NCI-H1048 (cell line): ENCODE results near the gene TOR4A.
A peak's percentile ranks its signal among the peaks of the same experiment; 100 is the strongest.

ENCODE experiments used
- DNase-seq: peaks from one replicate; lab custom pipeline; 2025; lab: John Stamatoyannopoulos, UW

The TOR4A gene

DNA sequence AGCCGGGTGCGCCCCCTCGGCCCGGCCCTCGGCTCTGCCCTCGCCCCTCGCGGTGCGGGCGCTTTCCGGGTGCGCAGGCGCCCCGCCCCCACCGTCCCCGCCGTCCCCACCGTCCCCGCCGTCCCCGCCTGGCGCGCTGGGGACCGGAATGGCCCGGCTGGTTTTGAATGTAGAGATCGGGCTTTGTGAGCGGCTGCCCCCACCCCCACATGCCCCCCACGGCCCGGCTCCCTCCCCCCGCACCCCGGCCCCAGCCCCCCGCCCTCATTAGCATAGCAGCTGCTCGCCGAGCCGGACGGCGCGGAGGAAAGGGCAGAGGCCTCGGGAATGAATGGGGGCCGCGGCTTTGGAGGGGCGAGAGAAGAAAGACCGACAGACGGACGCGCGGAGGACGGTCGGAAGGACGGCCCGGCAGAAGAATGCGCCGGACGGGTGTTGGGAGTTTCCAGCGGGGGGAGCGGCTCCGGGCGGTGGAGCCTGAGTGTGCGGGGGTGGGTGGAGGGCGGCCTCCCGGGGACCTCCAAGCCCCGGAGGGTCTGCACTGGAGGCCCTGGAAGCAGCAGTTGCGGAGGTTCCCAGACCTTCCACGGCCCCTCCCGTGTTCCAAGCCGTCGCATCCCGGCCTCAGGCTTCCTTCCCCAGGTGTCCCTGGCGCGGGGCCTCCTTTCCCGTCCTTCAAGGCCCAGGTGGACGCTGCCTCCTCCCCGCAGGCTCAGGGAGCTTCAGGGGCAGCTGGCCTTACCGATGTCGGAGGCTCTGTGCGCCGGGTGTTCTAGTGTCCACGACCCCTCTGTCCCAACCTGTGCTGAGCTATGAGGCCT lies 18.5 kb downstream of the TOR4A start:
- DNase-seq: no peak

DNA sequence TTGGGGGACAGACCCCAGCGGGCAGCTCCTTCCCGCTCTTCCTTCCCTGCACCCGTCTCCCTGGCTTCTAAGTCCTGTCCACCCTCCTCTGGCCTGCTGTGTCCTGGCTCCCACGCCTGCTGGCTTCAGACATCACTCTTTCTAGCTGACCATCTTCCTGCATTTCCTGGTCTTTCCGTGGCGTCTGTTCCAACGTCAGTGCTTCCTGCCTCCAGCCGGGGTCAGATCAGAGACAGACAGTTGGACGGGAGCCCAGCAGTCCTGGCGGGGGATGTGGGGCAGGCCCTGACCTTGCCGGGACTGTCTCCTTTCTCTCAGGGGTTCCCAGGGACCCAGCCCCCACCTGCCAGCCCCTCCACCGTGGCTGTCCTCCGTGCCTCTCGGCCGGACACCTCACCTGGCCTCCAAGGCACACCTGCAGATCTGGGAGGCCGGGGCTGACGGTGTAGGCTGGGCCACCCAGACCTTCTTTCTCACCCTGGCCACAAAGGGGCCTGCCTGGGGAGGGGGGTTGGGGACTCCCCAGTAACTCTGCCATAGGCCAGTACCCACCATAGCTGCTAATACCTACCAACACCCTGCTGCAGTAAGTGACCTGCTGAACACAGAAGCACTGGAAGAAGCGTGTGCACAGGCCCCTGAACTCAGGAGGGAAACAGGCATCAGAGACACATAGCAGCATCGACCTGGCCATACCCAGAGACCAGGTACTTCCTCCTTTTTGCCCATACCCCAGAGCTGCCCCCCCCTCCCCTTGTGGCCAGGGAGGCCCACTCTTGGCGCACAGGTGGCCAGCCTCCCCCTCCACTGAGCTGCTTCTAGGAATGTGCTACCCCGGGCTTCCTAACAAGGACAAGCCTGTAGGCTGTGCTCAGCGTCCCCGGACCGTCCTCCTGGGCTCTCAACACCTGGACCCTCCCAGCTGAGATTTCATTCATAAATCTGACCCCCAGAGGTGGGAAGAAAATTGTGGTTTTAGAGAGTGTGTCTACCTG lies 19.4 kb downstream of the TOR4A start:
- DNase-seq: no peak

DNA sequence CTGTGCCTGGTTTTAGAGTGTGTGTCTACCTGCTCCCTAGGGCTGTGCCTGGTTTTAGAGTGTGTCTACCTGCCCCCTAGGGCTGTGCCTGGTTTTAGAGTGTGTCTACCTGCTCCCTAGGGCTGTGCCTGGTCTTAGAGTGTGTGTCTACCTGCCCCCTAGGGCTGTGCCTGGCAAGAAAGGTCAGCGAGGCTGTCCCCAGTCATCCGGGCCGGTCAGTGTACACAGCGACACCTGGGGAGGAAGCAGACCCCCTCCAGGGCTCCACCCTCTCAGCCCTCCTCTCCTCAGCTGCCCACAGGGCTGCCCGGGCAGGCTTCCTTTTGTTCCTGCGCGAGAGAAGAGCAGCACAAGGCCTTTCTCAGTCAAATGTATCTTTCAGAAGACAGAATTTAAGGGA lies 20.4 kb downstream of the TOR4A start:
- no peak for DNase-seq

DNA sequence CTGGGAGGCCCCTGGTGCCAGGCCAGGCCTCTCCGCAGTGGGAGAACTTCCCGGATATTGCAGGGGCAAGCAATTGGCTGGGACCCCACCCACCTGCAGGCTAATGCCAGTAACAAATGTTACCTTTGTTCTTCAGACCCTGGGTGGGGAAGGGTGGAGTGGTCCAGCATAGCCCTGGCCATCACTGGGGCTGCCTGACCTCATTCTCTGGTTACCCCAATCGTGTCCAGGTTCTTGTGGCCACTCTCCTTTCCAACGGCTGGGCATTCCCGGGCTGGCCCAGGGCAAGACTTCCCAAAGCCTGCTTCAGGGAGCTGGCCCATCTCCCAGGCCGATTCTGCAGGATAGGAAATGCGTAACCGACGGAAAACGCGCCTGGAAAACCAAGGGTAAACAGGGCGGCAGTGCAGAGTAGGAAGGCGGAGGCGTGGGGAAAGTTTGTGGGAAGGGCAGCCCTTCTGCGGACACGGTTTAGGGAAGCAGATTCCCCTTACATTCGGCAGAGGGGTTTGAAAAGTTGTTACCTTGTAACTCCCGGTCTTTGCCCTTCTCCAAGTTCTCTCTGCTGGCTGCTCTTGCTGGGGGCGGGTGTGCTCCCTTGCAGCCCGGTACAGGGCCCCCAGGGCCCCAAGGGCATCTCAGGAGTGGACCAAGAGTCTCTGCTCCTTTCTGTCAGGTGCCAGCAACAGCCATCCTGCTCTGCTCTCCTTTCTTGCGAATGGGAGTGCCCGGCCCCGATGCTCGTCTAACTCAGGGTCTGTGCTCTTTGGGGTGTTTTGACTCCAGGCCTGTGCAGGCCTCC lies 21.1 kb downstream of the TOR4A start:
- DNase-seq: no peak

DNA sequence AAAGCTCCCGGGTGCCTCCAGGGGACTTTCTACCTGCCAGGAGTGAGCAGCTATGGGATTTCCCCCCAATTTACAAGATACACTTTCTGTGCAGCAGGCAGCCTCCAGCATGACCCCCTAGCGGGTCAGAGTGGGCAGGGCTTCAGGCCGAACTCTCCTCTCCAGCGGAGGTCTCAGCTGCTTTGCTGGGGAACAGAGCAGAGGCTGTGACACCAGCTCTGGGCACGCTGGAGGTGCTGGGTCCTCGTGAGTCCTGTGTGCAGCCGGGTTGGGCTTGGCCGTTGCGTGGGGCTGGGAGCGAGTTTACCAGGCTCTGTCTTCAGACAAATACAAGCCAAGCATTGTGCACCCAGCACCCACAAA lies 21.7 kb downstream of the TOR4A start:
- DNase-seq: no peak

DNA sequence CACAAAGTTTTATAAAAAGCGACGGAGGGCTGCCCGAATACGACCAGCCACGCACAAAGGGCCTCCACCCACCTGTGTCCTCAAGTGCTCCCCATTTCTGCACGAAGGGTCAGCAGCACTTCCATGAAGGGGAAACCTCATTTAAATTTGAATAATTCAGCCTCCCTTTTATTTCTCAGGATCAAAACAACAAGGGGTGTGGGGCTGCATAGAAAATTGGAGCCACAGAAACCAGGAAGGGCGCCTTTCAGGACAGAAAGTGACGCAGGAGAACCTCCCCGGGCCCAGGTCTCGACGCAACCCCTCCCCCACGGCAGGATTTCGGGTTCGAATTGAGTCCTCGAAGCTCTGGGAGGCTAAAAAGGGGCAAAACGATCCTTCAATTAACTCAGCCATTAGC lies 22.4 kb downstream of the TOR4A start:
- DNase-seq: no peak

DNA sequence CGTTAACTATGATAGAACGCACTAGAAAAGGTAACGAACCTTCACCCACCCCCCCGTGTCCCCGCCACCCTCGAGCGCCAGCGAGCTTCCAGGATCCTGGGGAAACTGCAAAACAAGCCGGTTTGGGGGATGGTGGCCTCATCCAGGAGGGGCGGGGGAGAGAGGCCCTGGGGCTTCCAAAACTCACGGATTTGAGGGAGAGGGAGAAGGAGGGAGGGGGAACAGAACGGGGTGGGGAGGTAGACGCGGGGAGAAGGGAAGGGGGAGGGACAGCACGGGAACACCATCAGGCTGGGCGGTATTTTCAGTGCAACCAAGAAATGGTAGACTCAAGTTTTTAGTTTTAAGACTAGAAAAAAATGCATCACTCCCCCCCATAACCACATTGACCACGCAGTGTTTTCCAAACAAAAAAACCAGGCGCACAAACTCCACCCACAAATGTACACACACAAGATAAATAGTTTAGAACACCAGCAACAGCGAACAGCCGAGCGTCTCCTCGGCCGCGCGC lies 23.1 kb downstream of the TOR4A start:
- no peak for DNase-seq

DNA sequence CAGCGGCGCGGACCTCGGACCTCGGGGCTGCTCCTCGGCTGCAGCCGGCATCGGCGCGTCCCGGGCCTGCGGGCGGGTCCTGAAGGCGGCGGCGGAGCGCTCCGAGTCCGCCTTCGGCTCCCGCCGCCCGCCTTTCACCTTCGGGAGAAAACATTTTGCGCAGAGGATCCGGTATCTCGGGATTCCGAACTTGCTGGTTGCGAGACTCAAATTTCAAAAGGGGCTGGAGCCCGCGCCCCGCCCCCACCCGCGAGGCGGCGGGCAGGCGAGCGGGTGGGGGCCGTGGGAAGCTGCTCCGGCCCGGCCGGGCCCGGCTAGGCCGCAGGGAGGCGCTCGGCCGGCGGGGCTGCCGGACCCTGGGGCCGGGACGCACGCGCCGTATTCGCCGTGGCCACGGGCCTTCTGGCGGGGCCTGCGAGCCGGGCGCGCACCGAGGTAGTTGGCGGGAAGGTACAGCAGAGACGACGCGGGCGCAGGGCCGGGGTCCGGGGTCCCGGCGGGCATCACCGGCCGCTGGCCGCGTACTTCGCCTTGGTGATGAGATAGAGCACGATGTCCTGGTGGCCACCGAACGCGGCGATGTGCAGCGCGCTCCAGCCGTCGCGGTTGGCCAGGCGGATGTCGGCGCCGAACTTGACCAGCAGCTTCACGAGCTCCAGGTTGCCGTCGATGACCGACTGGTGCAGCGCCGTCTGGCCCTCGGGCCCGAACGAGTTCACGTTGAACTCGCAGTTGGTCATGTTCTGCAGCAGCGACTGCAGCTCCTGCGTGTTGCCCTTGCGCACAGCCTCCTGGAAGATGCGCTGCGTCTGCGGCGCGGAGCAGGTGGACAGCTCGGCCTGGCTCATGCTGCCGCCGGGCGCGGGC lies 23.8 kb downstream of the TOR4A start:
- DNase-seq: no peak

DNA sequence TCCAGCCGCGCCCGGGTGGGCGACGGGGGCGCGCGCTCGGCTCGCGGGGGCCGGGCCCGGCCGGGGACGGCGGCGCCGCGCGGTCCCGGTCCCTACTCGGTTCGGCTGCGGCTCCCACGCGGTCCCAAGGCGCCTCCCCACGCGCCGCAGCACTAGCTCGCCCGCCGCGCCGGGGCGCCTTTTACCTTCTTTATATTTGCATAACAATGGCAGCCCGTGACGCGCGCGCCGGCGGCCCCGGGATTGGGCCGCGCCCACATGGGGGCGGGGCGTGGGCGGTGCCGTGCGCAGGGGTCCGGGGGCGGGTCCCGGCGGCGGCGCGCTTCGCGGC lies 24.6 kb downstream of the TOR4A start, which contains the start of gene NRARP:
Gene NRARP, minus strand, starts transcription at position 154 of the 331 bp plus-strand sequence. CDS start 343 bp downstream, outside the sequence.
- peak; percentile 75 for DNase-seq

DNA sequence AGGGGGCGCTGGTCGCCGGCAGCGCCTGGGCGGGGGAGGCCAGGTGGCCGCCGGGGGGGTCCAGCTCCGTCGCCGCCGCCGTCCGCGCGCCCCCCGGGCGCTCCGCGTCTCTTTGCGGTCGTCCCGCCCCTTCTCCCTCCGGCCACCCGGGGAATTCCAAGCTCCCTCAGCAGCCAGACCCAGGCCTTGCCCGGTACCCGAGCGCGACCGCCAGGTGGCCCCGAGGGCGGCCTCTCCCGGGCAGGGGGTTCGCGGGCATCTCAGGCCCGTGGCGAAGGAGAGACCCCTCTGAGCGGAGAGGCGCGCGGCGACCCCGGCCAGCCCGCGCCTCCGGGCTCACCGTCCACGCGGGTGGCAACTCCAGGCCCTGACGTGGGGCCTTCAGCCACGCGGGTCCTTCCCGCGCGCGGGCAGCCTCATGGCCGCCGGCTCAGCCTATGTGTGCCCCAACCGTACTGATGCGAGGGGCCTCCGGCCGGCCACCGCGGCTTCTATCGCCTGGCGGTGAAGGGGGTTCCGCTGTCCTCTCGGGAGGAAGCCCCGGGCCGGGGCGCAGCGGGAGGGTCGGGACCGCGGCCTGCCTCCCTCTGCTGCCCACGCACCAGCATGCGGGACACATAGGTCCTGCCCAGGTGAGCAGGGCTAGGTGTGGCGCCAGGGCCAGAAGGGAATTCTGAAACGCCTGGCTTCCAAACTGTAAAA lies 25.1 kb downstream of the TOR4A start:
- no peak for DNase-seq

DNA sequence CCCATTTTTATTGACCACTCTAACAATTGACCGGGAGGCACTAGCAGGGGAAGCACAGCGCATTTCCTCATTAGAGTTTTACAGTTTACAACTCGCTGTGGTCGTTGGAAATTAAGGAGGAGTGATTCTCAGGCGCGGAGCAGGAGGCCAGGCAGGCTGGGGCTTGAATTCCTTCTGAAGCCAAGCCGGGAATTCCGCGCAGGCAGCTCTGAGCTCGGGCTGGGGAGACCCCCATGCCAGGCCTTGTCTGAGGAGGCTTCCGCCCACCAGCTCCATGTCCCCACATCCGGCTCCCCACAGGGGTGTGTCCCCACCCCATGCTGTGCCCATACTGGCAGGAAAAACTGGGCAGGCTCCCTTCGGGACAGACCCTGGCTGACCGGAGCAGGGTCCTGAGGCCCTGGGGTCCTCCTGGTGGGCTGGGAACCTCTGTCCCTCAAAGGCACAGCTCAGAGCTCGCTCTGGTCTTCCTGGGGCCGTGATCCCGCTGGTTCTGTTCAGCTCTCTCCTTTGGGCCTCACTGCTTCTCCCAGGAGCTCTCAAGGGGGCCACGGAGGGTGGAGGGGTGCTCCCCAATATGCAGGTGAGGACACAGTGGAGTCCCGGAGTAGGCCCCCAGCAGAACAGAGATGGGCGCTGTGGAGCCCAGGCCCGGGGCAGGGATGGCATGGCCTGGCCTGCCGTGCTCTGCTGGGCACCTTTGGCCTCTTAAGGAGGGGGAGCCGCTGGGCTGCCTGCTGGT lies 25.8 kb downstream of the TOR4A start:
- no peak for DNase-seq

DNA sequence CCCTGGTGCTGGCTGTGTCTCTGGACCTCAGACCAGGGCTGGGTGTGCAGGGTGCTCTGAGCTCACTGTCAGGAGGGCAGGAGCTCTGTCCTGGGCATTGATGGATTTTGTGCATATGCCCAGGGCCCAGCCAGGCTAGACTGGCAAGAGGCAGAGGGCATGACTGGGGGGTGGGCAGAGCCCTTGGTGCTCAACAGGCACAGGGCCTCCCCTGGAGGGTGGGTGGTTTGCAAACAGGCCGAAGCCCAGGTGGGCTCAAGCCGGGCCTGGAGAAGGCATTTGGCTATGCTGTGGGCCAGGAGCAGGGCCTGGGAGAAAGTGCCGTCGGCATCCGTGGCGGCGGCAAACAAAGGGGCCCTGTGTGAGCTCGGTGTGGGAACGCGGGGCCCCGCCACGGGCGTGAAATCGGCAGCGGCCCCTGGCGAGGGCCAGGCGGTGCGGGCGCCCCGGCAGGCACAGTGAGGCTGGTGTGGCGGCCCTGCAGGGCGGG lies 26.4 kb downstream of the TOR4A start:
- no peak for DNase-seq

DNA sequence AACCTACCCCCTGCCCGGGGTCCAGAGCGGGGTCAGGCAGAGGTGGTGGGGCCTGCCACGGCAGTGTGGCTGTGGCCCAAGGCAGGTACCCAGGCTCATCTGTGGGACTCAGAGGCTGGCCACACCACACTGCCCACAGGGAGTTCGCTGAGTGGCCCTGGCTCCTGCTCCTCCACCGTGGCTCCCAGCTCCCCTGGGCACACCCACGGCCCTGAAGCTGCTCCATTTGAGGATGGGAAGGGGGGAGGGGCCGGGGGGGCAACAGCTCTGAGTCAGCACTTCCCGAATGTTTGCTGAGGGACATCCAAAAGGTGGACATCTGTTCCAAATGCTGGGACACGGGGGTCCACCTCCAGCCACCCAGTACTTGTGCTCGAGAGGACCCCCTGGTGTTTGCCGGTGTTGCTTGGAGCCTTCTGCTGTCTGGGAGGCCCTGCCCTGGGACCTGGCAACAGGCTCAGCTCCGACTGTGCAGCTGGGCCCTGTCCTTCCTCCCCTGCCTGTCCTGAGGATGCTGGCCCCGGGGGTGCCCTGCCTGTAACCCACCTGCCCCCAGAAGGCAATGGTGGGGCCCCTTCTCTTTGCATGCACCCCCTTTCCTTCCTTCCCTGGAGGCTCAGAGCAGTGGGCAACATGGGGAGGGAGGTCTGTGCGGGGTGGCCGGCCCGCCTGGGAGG lies 27.0 kb downstream of the TOR4A start:
- no peak for DNase-seq

DNA sequence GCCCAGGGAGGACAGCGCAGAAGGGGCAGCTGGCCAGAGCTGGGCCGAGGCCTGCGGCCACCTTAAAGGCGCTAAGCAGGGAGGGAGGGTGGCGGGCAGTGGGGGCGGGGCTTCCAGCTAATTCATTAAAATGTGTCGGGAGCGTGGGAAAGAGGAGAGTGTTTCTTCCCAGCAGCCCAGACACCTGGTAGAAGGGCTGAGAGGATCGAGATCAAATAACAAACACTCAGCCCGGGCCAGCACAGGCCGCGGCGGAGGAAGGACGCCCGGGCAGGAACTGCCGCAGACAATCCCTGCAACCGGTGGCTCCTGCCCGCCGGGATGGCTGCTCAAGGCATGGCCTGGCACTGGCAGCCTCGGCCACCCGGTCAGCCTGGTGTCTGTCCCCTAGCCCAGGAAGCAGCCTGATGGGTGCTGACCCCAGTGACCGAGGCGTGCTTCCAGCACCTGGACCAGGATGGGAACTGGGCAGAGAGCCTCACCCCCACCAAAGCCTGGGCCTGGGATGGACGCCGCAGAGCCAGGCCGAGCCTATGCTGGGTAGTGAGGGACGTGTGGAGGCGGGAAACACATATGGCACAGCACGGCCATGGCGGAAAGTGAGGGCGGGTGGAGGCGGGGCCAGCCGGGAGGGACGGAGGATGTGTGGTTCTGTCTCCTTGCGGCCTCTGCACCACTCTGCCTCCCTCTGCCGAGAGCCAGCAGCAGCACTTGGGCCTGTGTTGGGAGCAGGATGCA lies 27.7 kb downstream of the TOR4A start:
- no peak for DNase-seq

DNA sequence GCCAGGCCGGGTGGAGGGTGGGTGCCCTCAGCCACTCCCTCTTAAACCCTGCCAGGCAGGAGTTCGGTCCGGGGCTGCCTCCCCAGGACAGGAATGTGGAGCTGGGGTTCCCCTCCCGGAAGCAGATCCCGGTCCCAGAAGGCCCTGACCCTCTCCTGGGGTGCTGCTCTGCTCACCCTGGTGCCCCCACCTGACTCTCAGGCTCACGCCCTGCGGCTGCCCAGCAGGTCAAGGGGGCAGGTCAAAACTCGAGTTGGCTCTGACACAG lies 28.2 kb downstream of the TOR4A start:
- DNase-seq: no peak

DNA sequence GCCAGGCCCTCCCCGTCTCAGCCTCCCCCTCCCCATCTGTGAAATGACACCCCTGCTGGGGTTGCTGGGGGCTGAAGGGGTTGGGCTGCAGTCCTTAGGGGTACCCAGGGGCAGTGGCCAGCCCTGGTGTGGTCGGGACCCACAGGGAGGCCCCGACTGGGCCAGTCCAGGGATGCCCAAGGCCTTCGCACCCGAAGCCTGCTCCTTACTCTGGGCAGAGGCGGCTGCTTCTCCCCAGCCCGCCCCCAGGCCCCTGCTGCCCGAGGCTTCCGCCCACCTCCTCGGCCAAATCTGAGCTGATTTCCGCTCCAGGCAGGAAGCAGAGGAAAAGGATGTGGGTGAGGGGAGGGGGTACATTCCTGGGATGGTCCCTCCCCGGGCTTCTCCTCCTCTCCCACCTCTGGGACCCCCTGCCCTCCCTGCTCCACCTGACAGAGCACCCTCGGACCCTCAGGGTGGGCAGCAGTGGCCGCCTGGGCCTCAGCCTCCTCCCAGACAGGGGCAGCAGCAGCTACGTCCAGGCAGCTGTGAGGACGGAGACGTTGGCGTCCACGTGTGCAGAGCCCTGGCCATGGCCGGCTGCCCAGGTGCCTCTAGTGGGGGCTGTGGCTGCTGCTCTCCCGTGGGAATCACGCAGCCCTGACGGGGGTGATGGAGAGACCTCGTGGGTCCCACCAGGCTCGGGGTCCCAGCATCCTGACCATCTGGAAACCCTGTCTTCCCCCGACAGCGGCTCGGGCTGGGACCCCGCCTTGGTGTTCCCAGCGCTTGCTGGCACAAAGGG lies 28.7 kb downstream of the TOR4A start:
- DNase-seq: no peak

DNA sequence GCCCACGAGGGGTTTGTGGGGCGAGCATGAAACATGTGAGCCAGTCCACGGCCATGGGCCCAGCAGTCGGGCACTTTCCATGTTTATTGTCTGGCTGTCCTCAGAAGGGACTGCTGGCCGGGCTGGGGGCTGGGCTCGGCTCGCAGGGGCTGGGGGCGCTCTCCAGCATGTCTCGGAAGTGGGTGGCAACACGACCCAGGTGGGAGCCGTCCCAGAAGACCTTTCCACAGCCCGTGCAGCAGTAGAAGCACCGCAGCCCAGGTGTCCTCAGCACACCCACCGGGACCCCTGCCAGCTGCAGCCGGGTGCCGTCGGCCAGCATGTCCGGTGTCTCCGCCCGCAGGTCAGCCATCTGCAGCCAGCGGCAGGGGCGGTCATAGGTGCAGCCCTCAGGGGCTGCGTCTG lies 29.3 kb downstream of the TOR4A start:
- DNase-seq: no peak
